Mesenchymal stem cell (in vitro differentiated cells and primary cell): ENCODE measurements around the gene ACOT7.

Experiments used
- DNase-seq: peaks from one replicate; pipeline ENCODE4 v3.0.0-alpha.2; 2013
- H2AFZ ChIP-seq: one replicate; pipeline ENCODE4 v1.6.1; 2013; ENCODE audit warnings: low read depth, mild to moderate bottlenecking, control low read depth, inconsistent platforms, low read length, moderate library complexity
- H2AK5ac ChIP-seq: 2 replicates; pipeline ENCODE4 v1.6.1; 2013; ENCODE audit warnings: low read length, moderate library complexity, mild to moderate bottlenecking, inconsistent platforms; ENCODE audit not compliant: severe bottlenecking
- H2BK120ac ChIP-seq: one replicate; pipeline ENCODE4 v1.6.1; 2013; ENCODE audit warnings: low read depth, mild to moderate bottlenecking, inconsistent platforms, low read length, moderate library complexity
- H2BK12ac ChIP-seq, 2 experiments: one replicate each; pipeline ENCODE4 v1.6.1; 2013; ENCODE audit warnings: inconsistent platforms in 2 of 2, low read length in 2 of 2, mild to moderate bottlenecking in 2 of 2, moderate library complexity in 2 of 2, control low read depth in 1 of 2
- H2BK15ac ChIP-seq: one replicate; pipeline ENCODE4 v1.6.1; 2013; ENCODE audit warnings: mild to moderate bottlenecking, low read depth, inconsistent platforms; ENCODE audit not compliant: poor library complexity, severe bottlenecking
- H2BK5ac ChIP-seq: 2 replicates; pipeline ENCODE4 v1.6.1; 2013; ENCODE audit warnings: low read depth, mild to moderate bottlenecking, low read length, control low read depth, inconsistent platforms; ENCODE audit not compliant: poor library complexity, severe bottlenecking
- H3K14ac ChIP-seq, 2 experiments: one replicate each; pipeline ENCODE4 v1.6.1; 2013; ENCODE audit warnings: inconsistent platforms in 2 of 2, low read length in 2 of 2, control low read depth in 1 of 2, mild to moderate bottlenecking in 1 of 2, moderate library complexity in 1 of 2
- H3K18ac ChIP-seq, 2 experiments: one replicate each; pipeline ENCODE4 v1.6.1; 2013; ENCODE audit warnings: inconsistent platforms in 2 of 2, low read length in 2 of 2, control low read depth in 1 of 2, low read depth in 1 of 2, mild to moderate bottlenecking in 1 of 2
- H3K23ac ChIP-seq, 2 experiments: one replicate each; pipeline ENCODE4 v1.6.1; 2013; ENCODE audit warnings: inconsistent platforms in 2 of 2, low read length in 2 of 2, mild to moderate bottlenecking in 2 of 2, moderate library complexity in 2 of 2, control low read depth in 1 of 2
- H3K27ac ChIP-seq: 2 replicates; pipeline ENCODE4 v1.5.1; 2013; ENCODE audit warnings: mild to moderate bottlenecking, moderate library complexity, low read length, control low read depth, inconsistent platforms; ENCODE audit not compliant: poor library complexity, severe bottlenecking
- H3K27me3 ChIP-seq, 2 experiments: 2 replicates each; pipeline versions ENCODE4 v1.6.1 to v1.7.0; 2013; ENCODE audit warnings: low read length in 2 of 2, mild to moderate bottlenecking in 2 of 2, moderate library complexity in 2 of 2, control low read depth in 1 of 2, inconsistent platforms in 1 of 2; ENCODE audit not compliant: control insufficient read depth in 1 of 2, insufficient read depth in 1 of 2
- H3K36me3 ChIP-seq, 2 experiments: 2 replicates each; pipeline versions ENCODE4 v1.6.1 to v1.7.0; 2013; ENCODE audit warnings: low read length in 2 of 2, control low read depth in 1 of 2, inconsistent platforms in 1 of 2, low read depth in 1 of 2, mild to moderate bottlenecking in 1 of 2; ENCODE audit not compliant: insufficient read depth in 2 of 2, control insufficient read depth in 1 of 2
- H3K4ac ChIP-seq, 2 experiments: one replicate each; pipeline ENCODE4 v1.6.1; 2013; ENCODE audit warnings: inconsistent platforms in 2 of 2, low read length in 2 of 2, mild to moderate bottlenecking in 2 of 2, moderate library complexity in 2 of 2, control low read depth in 1 of 2, low read depth in 1 of 2
- H3K4me1 ChIP-seq: 2 replicates; pipeline ENCODE4 v1.6.1; 2013; ENCODE audit warnings: low read depth, low read length, control low read depth; ENCODE audit not compliant: control insufficient read depth, insufficient read depth
- H3K4me2 ChIP-seq: 2 replicates; pipeline ENCODE4 v1.6.1; 2013; ENCODE audit warnings: low read length, mild to moderate bottlenecking, inconsistent platforms; ENCODE audit not compliant: poor library complexity, severe bottlenecking
- H3K4me3 ChIP-seq, 2 experiments: 2 replicates each; pipeline versions ENCODE4 v1.5.1 to v1.7.0; 2013; ENCODE audit warnings: low read length in 2 of 2, mild to moderate bottlenecking in 2 of 2, control low read depth in 1 of 2, low read depth in 1 of 2; ENCODE audit not compliant: insufficient read depth in 1 of 2
- H3K79me1 ChIP-seq: replicated peaks from 2 replicates; pipeline ENCODE4 v1.6.1; 2013; ENCODE audit warnings: mild to moderate bottlenecking, control low read depth, low read length, inconsistent platforms; ENCODE audit not compliant: poor library complexity, severe bottlenecking
- H3K9ac ChIP-seq: 2 replicates; pipeline ENCODE4 v1.7.0; 2013; ENCODE audit warnings: mild to moderate bottlenecking, low read length, moderate library complexity
- H3K9me3 ChIP-seq: 2 replicates; pipeline ENCODE4 v1.7.0; 2013; ENCODE audit warnings: mild to moderate bottlenecking, low read length; ENCODE audit not compliant: control insufficient read depth
- H4K8ac ChIP-seq: one replicate; pipeline ENCODE4 v1.6.1; 2013; ENCODE audit warnings: inconsistent platforms, mild to moderate bottlenecking, low read length, moderate library complexity
- H4K91ac ChIP-seq: one replicate; pipeline ENCODE4 v1.6.1; 2013; ENCODE audit warnings: mild to moderate bottlenecking, low read length, inconsistent platforms
- WGBS: methylation state at CpG from one replicate; pipeline ENCODE4 v1.1.7; 2013; ENCODE audit warnings: mixed read lengths; 5-methylcytosine and 5-hydroxymethylcytosine counted together

ACOT7 gene

GRCh38 chr1:6349254-6349943, 44.2 kb downstream of the ACOT7 start:
- Histone ChIP-seq H3K4ac (no peak overlapping the region), H3K4me1 (peaks cover 18% of the 10 kb centered on the region), H3K4me3 (no peak overlapping the region), H2BK15ac (no peak overlapping the region), H2AK5ac (no peak overlapping the region), H3K23ac (no peak overlapping the region), H4K91ac (no peak overlapping the region), H2BK5ac (no peak overlapping the region), H4K8ac (no peak overlapping the region), H3K18ac (no peak overlapping the region), H2AFZ (no peak overlapping the region), H3K9me3 (no peaks in the 10 kb centered on the region), H3K27me3 (no peaks in the 10 kb centered on the region), H2BK12ac (no peak overlapping the region), H2BK120ac (no peak overlapping the region), H3K14ac (no peak overlapping the region), H3K36me3 (peaks cover 0 to 47% of the 10 kb centered on the region in 2 experiments), H3K9ac (no peak overlapping the region), H3K79me1 (peaks cover 20% of the 10 kb centered on the region), H3K4me2 (no peak overlapping the region), H3K27ac (no peak overlapping the region)
- DNase-seq: no peak
- 93% methylated on average over 18 of the region's 18 CpGs for WGBS

GRCh38 chr1:6348511-6349191, 44.9 kb downstream of the ACOT7 start:
- Histone ChIP-seq H3K4ac (no peak overlapping the region), H3K4me1 (peaks cover 12% of the 10 kb centered on the region), H3K79me1 (peaks cover 17% of the 10 kb centered on the region), H4K91ac (no peak overlapping the region), H3K14ac (no peak overlapping the region), H3K27ac (no peak overlapping the region), H3K36me3 (peaks cover 0 to 47% of the 10 kb centered on the region in 2 experiments), H2AFZ (no peak overlapping the region), H3K9me3 (no peaks in the 10 kb centered on the region), H2BK12ac (no peak overlapping the region), H3K18ac (no peak overlapping the region), H4K8ac (no peak overlapping the region), H2BK5ac (no peak overlapping the region), H2BK15ac (no peak overlapping the region), H2AK5ac (no peak overlapping the region), H3K23ac (no peak overlapping the region), H3K9ac (no peak overlapping the region), H3K4me3 (no peak overlapping the region), H3K27me3 (no peaks in the 10 kb centered on the region), H3K4me2 (no peak overlapping the region), H2BK120ac (no peak overlapping the region)
- 81% methylated on average over 13 of the region's 13 CpGs for WGBS
- no peak for DNase-seq

GRCh38 chr1:6347641-6348487, 45.7 kb downstream of the ACOT7 start:
- Histone ChIP-seq H3K27me3 (no peaks in the 10 kb centered on the region), H2AK5ac (no peak overlapping the region), H3K4me2 (no peak overlapping the region), H2AFZ (no peak overlapping the region), H3K18ac (no peak overlapping the region), H3K14ac (no peak overlapping the region), H3K23ac (no peak overlapping the region), H3K4ac (no peak overlapping the region), H2BK15ac (no peak overlapping the region), H4K8ac (no peak overlapping the region), H3K9ac (no peak overlapping the region), H2BK5ac (no peak overlapping the region), H3K36me3 (peaks cover 0 to 50% of the 10 kb centered on the region in 2 experiments), H2BK12ac (no peak overlapping the region), H3K4me3 (no peak overlapping the region), H3K9me3 (no peaks in the 10 kb centered on the region), H3K27ac (no peak overlapping the region), H2BK120ac (no peak overlapping the region), H3K79me1 (peaks cover 17% of the 10 kb centered on the region), H4K91ac (no peak overlapping the region), H3K4me1 (peaks cover 9% of the 10 kb centered on the region)
- 78% methylated on average over 15 of the region's 15 CpGs for WGBS
- DNase-seq: peak; percentile 48

GRCh38 chr1:6345460-6345859, 48.1 kb downstream of the ACOT7 start:
- Histone ChIP-seq H3K27me3 (no peaks in the 10 kb centered on the region), H3K36me3 (peaks cover 0 to 49% of the 10 kb centered on the region in 2 experiments), H3K18ac (no peak overlapping the region), H2AFZ (no peak overlapping the region), H3K4me1 (no peaks in the 10 kb centered on the region), H2BK15ac (no peak overlapping the region), H3K4me3 (no peak overlapping the region), H3K79me1 (peaks cover 15% of the 10 kb centered on the region), H2BK5ac (no peak overlapping the region), H2BK12ac (no peak overlapping the region), H3K4ac (no peak overlapping the region), H3K23ac (no peak overlapping the region), H3K4me2 (no peak overlapping the region), H4K91ac (no peak overlapping the region), H3K9ac (no peak overlapping the region), H4K8ac (no peak overlapping the region), H3K9me3 (no peaks in the 10 kb centered on the region), H3K14ac (no peak overlapping the region), H2BK120ac (no peak overlapping the region), H2AK5ac (no peak overlapping the region), H3K27ac (no peak overlapping the region)
- 91% methylated on average over 14 of the region's 14 CpGs for WGBS
- no peak for DNase-seq
